Nephron (organoid): ENCODE data around the gene EEPD1.
"Not testable (repeated sequence)": the region's sequence is repeated elsewhere in the genome, so short reads cannot be mapped to it uniquely, and the experiment has no call there.

Experiments used
- H3K27ac Mint-ChIP-seq, 3 experiments: 2 replicates each; pipeline ENCODE4 v1.8.0; 2020; ENCODE audit warnings: mixed read lengths in 3 of 3, mild to moderate bottlenecking in 2 of 3, moderate library complexity in 1 of 3
- H3K27me3 Mint-ChIP-seq: 2 replicates; pipeline ENCODE4 v1.8.0; 2021; ENCODE audit warnings: low read depth, mild to moderate bottlenecking, moderate library complexity, mixed read lengths
- H3K36me3 Mint-ChIP-seq: 2 replicates; pipeline ENCODE4 v1.8.0; 2020; ENCODE audit warnings: low read depth, mixed read lengths
- H3K4me1 Mint-ChIP-seq: 2 replicates; pipeline ENCODE4 v1.8.0; 2020; ENCODE audit warnings: mixed read lengths
- H3K4me3 Mint-ChIP-seq, 3 experiments: 2 replicates each; pipeline ENCODE4 v1.8.0; 2020; ENCODE audit warnings: mild to moderate bottlenecking in 3 of 3, mixed read lengths in 3 of 3, moderate library complexity in 2 of 3
- H3K9me3 Mint-ChIP-seq: 2 replicates; pipeline ENCODE4 v1.8.0; 2020; ENCODE audit warnings: mixed read lengths
- TF ChIP-seq, protein P1 (sequence below), 3 experiments: fragments of 200-600 bp; sonication (generic); IDR thresholded peaks; one replicate each; pipeline ENCODE4 v1.5.0; 2021; ENCODE audit warnings: antibody characterized with exemption in 3 of 3; ENCODE audit not compliant: unreplicated experiment in 3 of 3

The EEPD1 gene

DNA sequence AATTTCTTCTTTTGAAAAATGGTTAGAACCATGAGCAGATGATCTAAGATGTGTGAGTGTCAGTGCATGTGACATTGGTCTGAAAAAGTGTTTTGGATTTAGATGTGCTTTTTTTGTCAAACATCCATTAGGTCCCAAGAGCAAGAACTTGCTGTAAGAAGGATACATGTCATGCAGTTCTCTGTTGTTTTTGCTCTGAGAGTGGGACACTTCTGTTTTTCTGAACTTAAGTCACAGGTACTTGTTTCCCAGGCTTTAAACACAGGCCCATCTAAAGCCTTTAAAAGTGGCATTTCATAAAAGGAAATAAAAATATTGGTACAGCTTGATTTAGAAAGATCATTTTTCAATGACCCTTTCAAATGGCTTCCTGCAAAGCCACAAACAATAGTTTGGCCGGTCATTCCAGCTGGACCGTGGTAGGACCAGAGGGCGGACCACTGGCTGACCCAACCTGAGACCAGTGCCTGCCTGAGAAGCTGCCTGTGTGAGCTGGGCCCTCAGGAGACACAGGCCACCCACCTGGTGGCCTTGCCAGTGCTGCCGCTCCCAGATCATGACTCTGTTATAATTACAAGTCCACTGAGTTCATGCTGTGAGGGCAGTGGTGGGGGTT lies 92.7 kb downstream of the EEPD1 start:
- H3K27ac Mint-ChIP-seq = peak overlapping the region in 1 of 3 experiments; percentile 2
- no peaks in the 10 kb centered on the region for H3K9me3 Mint-ChIP-seq
- TF ChIP-seq, protein P1, sequence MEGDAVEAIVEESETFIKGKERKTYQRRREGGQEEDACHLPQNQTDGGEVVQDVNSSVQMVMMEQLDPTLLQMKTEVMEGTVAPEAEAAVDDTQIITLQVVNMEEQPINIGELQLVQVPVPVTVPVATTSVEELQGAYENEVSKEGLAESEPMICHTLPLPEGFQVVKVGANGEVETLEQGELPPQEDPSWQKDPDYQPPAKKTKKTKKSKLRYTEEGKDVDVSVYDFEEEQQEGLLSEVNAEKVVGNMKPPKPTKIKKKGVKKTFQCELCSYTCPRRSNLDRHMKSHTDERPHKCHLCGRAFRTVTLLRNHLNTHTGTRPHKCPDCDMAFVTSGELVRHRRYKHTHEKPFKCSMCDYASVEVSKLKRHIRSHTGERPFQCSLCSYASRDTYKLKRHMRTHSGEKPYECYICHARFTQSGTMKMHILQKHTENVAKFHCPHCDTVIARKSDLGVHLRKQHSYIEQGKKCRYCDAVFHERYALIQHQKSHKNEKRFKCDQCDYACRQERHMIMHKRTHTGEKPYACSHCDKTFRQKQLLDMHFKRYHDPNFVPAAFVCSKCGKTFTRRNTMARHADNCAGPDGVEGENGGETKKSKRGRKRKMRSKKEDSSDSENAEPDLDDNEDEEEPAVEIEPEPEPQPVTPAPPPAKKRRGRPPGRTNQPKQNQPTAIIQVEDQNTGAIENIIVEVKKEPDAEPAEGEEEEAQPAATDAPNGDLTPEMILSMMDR (IDR thresholded peaks at IDR 0.05; ENCODE audit: unreplicated experiment in 3 of 3) = no peak
- H3K27me3 Mint-ChIP-seq = no peaks in the 10 kb centered on the region
- H3K4me1 Mint-ChIP-seq = peaks cover 6% of the 10 kb centered on the region
- peaks cover 7% of the 10 kb centered on the region for H3K36me3 Mint-ChIP-seq
- no peak overlapping the region for H3K4me3 Mint-ChIP-seq

DNA sequence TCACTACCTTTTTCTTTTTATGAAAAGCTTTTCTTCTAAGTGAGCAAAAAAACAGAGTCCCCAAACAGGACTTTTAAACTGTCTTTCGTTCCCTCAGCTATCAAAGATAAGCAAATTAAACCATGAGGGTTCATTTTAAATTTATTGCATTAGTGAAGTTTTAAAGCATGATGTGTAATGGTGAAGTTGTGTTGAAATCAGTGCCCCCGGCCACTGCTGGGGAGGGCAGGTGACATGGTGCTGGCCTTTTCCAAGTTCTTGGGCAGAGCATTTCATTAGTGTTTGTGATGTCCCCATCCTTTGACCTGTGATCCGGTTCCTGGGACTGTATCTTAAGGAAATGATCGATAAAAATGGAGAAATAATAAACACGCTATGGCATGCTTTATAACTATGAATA lies 96.0 kb downstream of the EEPD1 start:
- Mint-ChIP-seq H3K9me3 (peaks cover 16% of the 10 kb centered on the region), H3K4me3 (no peak overlapping the region), H3K36me3 (peaks cover 15% of the 10 kb centered on the region), H3K27ac (no peak overlapping the region), H3K27me3 (no peaks in the 10 kb centered on the region), H3K4me1 (peaks cover 6% of the 10 kb centered on the region)
- TF ChIP-seq, protein P1 (IDR thresholded peaks at IDR 0.05; ENCODE audit: unreplicated experiment in 3 of 3) = no peak

DNA sequence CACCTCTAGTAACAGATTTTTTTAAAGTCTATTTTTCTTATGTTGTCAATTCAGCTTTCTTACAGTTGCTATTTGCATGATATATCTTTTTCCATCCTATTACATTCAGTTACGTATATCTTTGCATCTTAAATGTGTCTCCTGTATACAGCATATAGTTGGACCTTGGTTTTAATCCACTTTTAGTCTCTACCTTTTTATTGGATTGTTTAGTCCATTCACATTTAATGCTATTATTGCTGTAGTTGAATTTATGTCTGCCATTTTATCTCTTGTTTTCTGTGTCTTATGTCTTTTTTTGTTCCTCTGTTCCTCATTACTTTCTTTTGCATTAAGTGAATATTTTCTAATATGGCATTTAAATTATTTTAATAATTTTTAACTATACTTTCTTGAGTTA lies 100.6 kb downstream of the EEPD1 start:
- H3K27me3 Mint-ChIP-seq = no peaks in the 10 kb centered on the region
- TF ChIP-seq, protein P1 (IDR thresholded peaks at IDR 0.05; ENCODE audit: unreplicated experiment in 3 of 3) = no peak
- H3K4me1 Mint-ChIP-seq = peaks cover 9% of the 10 kb centered on the region
- H3K9me3 Mint-ChIP-seq = peaks cover 52% of the 10 kb centered on the region
- peaks cover 43% of the 10 kb centered on the region for H3K36me3 Mint-ChIP-seq
- H3K4me3 Mint-ChIP-seq = no peak overlapping the region
- H3K27ac Mint-ChIP-seq = no peak overlapping the region

DNA sequence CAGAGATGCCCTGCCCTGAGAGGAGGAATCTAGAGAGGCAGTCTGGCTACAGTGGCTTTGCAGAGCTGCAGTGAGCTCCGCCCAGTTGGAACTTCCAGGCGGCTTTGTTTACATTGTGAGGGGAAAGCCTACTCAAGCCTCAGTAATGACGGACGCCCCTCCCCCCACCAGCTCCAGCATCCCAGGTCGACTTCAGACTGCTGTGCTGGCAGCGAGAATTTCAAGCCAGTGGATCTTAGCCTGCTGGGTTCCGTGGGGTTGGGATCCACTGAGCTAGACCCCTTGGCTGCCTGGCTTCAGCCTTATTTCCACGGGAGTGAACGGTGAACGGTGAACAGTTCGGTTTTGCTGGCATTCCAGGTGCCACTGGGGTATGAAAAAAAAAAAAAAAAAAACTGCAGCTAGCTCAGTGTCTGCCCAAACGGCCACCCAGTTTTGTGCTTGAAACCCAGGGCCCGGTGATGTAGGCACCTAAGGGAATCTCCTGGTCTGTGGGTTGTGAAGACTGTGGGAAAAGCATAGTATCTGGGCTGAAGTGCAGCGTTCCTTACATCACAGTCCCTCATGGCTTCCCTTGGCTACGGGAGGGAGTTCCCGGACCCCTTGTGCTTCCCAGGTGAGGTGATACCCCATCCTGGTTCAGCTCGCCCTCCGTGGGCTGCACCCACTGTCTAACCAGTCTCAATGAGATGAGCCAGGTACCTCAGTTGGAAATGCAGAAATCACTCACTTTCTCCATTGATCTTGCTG lies 105.6 kb downstream of the EEPD1 start:
- Mint-ChIP-seq H3K4me3 (peak overlapping the region; percentile 78 to 80 (median 79)), H3K27ac (peak overlapping the region; percentile 92 to 98 (median 96)), H3K36me3 (peaks cover 32% of the 10 kb centered on the region), H3K4me1 (peaks cover 45% of the 10 kb centered on the region), H3K9me3 (peaks cover 40% of the 10 kb centered on the region)
- not testable (repeated sequence) for H3K27me3 Mint-ChIP-seq

DNA sequence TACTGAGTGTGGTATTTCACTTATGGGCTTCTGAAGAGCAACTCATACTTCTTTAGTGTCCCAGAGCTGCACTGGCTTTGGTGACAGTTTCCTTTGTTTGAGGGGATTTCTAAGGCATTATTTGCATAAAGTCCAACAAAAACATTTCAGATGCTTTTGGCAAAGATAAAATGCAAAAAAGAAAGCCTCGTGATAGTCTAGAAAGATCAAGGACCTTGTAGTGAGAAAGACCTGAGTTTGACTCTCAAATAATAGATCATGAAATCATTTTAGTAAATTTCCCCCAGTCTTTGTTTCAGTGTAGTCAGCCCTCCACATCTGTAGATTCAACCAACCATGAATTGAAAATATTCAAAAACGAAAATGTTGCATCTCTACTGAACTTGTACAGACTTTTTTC lies 107.4 kb downstream of the EEPD1 start:
- Mint-ChIP-seq H3K9me3 (peaks cover 22% of the 10 kb centered on the region), H3K27me3 (no peaks in the 10 kb centered on the region), H3K4me3 (no peak overlapping the region), H3K36me3 (peaks cover 16% of the 10 kb centered on the region), H3K27ac (peak overlapping the region; percentile 54 to 83 (median 79)), H3K4me1 (peaks cover 57% of the 10 kb centered on the region)
- TF ChIP-seq, protein P1 (IDR thresholded peaks at IDR 0.05; ENCODE audit: unreplicated experiment in 3 of 3) = no peak

DNA sequence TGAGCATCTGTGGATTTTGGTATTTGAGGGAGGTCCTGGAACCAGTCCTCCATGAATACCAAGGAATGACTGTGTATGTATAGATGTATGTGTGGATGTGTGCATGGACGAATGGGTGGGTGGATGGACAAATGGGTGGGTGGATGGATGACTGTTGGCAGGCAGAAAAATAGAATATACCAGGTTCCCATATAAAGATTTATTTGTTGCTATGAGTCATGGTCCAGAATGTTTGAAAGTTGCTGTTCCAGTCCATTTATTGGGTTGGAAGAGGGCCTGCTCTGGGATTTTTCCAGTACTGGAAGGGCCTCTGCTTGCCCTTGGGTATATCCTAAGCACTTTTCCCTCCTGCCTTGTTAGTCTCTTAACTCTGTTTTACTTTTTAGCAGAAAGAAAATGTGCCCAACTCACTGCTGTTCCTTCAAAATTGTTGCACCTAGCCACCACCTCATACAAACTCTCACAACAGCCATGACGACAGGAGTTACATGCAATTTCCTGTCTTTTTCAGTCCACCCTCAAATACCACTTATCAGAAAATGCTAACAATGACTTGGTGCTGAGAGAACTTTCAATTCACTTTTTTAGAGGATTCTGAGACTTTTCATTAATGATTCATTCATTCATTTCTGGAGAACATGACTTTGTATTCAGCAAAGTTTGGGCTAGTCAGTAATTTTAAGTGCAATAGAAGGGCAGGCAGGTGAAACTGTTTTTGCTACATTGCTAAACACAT lies 108.1 kb downstream of the EEPD1 start:
- peak overlapping the region; percentile 54 to 83 (median 79) for H3K27ac Mint-ChIP-seq
- H3K4me1 Mint-ChIP-seq = peaks cover 60% of the 10 kb centered on the region
- H3K36me3 Mint-ChIP-seq = peaks cover 9% of the 10 kb centered on the region
- H3K27me3 Mint-ChIP-seq = no peaks in the 10 kb centered on the region
- H3K4me3 Mint-ChIP-seq = no peak overlapping the region
- TF ChIP-seq, protein P1 (IDR thresholded peaks at IDR 0.05; ENCODE audit: unreplicated experiment in 3 of 3) = no peak
- H3K9me3 Mint-ChIP-seq = peaks cover 15% of the 10 kb centered on the region
